Measurements from ENCODE around the gene SCGB1C1.
A peak's percentile ranks its signal among the peaks of the same experiment; 100 is the strongest.
"Not testable (repeated sequence)": the region's sequence is repeated elsewhere in the genome, so short reads cannot be mapped to it uniquely, and the experiment has no call there.

Gene SCGB1C1

GRCh38 chr11:192674-193128 lies at the start of gene SCGB1C1:
Gene SCGB1C1 (plus strand): TSS chr11:193078. CDS start chr11:193100, 22 bp downstream.
- not testable (repeated sequence) for DNase-seq (ENCODE audit: low read depth); H3K4me3 ChIP-seq (ENCODE audit: control insufficient read depth, low read depth, low read length)

- not testable (repeated sequence) for DNase-seq (ENCODE audit: low read depth); H3K4me3 ChIP-seq (ENCODE audit: control insufficient read depth, low read depth, low read length)
- peak; percentile 30 for TF ChIP-seq CTCF (IDR thresholded peaks at IDR 0.05; ENCODE audit: control insufficient read depth, insufficient read depth, low read depth, low read length, missing control alignments)
These were observed 12.6 kb upstream of the SCGB1C1 start for GRCh38 chr11:180242-180641.

- not testable (repeated sequence) for DNase-seq (ENCODE audit: low read depth); H3K4me3 ChIP-seq (ENCODE audit: control insufficient read depth, low read depth, low read length)
- TF ChIP-seq CTCF (IDR thresholded peaks at IDR 0.05; ENCODE audit: control insufficient read depth, insufficient read depth, low read depth, low read length, missing control alignments), result peak; percentile 5
These were observed 3.6 kb upstream of the SCGB1C1 start for GRCh38 chr11:189200-189783.

GRCh38 chr11:189843-190311 lies 3.0 kb upstream of the SCGB1C1 start:
- DNase-seq (ENCODE audit: low read depth); H3K4me3 ChIP-seq (ENCODE audit: control insufficient read depth, low read depth, low read length): not testable (repeated sequence)

- DNase-seq (ENCODE audit: low read depth); H3K4me3 ChIP-seq (ENCODE audit: control insufficient read depth, low read depth, low read length): not testable (repeated sequence)
These were observed 2.3 kb upstream of the SCGB1C1 start for GRCh38 chr11:190546-190945.

- DNase-seq (ENCODE audit: low read depth); H3K4me3 ChIP-seq (ENCODE audit: control insufficient read depth, low read depth, low read length): not testable (repeated sequence)
- peak; percentile 35 for TF ChIP-seq CTCF (IDR thresholded peaks at IDR 0.05; ENCODE audit: control insufficient read depth, insufficient read depth, low read depth, low read length, missing control alignments)
These were observed 1.1 kb upstream of the SCGB1C1 start for GRCh38 chr11:191490-192478.

- H3K4me3 ChIP-seq (ENCODE audit: control insufficient read depth, low read depth, low read length); DNase-seq (ENCODE audit: low read depth): not testable (repeated sequence)
These were observed 603 bp downstream of the SCGB1C1 start for GRCh38 chr11:193481-193880.

GRCh38 chr11:196786-197731 lies 4.2 kb downstream of the SCGB1C1 start:
- no peak overlapping the region for H3K4me3 ChIP-seq (ENCODE audit: control insufficient read depth, low read depth, low read length)
- no peak for DNase-seq (ENCODE audit: low read depth)
- no peak for TF ChIP-seq CTCF (IDR thresholded peaks at IDR 0.05; ENCODE audit: control insufficient read depth, insufficient read depth, low read depth, low read length, missing control alignments)
